K562 (cell line): ENCODE results near the gene CPT1A. TPM values are rescaled to one million over a fixed set of nuclear protein-coding genes. Genes with fewer than 3 reads are reported as not detected.

Experiments
- ARHGAP35 ChIP-seq: fragments of 450-650 bp; IDR thresholded peaks from 2 replicates; pipeline ENCODE4 v1.6.1; 2018; ENCODE audit not compliant: partially characterized antibody
- CHD1 ChIP-seq: fragments of 200-600 bp; sonication (generic); IDR thresholded peaks from one replicate; pipeline ENCODE4 v1.6.1; 2012; ENCODE audit warnings: mild to moderate bottlenecking, moderate library complexity, low read length, inconsistent platforms
- DNMT1 ChIP-seq: fragments of 450-650 bp; IDR thresholded peaks from 2 replicates; pipeline ENCODE4 v1.6.1; 2016; ENCODE audit warnings: antibody characterized with exemption, mild to moderate bottlenecking
- ELF2 ChIP-seq: fragments of 250-450 bp; sonication (Bioruptor Pico); IDR thresholded peaks from 2 replicates; pipeline ENCODE4 v1.5.0; 2021; ENCODE audit warnings: mild to moderate bottlenecking
- HDGF ChIP-seq: fragments of 450-650 bp; IDR thresholded peaks from 2 replicates; pipeline ENCODE4 v1.6.1; 2016
- KDM1A ChIP-seq, 2 experiments: fragments of 450-650 bp; IDR thresholded peaks; 2 replicates each; pipeline ENCODE4 v1.6.1; 2016; ENCODE audit warnings: mild to moderate bottlenecking in 2 of 2
- PCBP2 ChIP-seq: fragments of 200-400 bp; formaldehyde crosslinking; IDR thresholded peaks from 2 replicates; pipeline ENCODE4 v1.6.1; 2018; ENCODE audit warnings: low read length, low read depth, mild to moderate bottlenecking, moderate library complexity; ENCODE audit not compliant: poor library complexity, severe bottlenecking
- PKNOX1 ChIP-seq: fragments of 450-650 bp; IDR thresholded peaks from 2 replicates; pipeline ENCODE4 v1.6.1; 2016
- RAD21 ChIP-seq, 2 experiments: fragments of 250-450 bp in 1 of 2; fragments of 450-650 bp in 1 of 2; sonication (Bioruptor Pico) in 1 of 2; formaldehyde crosslinking in 1 of 2; IDR thresholded peaks in 1 of 2; conservative IDR thresholded peaks in 1 of 2; 2 replicates each; pipeline versions ENCODE4 v1.4.0 to v1.8.0; 2020 to 2022; ENCODE audit warnings: mild to moderate bottlenecking in 2 of 2, moderate library complexity in 1 of 2
- SNAPC5 ChIP-seq: fragments of 250-450 bp; sonication (Bioruptor Pico); IDR thresholded peaks from 2 replicates; pipeline ENCODE4 v1.8.0; 2021; ENCODE audit warnings: moderate library complexity, mild to moderate bottlenecking, inconsistent platforms
- SPI1 ChIP-seq: IDR thresholded peaks from 2 replicates; pipeline ENCODE4 v1.6.1; 2011; ENCODE audit warnings: low read depth, low read length, control low read depth, borderline replicate concordance
- TAL1 ChIP-seq: fragments of 450-650 bp; IDR thresholded peaks from 2 replicates; pipeline ENCODE4 v1.6.1; 2016; ENCODE audit warnings: mild to moderate bottlenecking
- TFAP4 ChIP-seq: sonication (generic); formaldehyde crosslinking; IDR thresholded peaks from 2 replicates; pipeline ENCODE4 v1.8.0; 2022; ENCODE audit warnings: missing genetic modification reagents, mild to moderate bottlenecking, moderate library complexity, borderline replicate concordance
- ZNF609 ChIP-seq: sonication (generic); formaldehyde crosslinking; IDR thresholded peaks from 2 replicates; pipeline ENCODE4 v1.8.1; 2023; ENCODE audit warnings: missing genetic modification reagents, mild to moderate bottlenecking, borderline replicate concordance
- polyA plus RNA-seq, 8 experiments: library from polyadenylated mRNA; depleted of rRNA in 4 of 8; stranded (reverse) in 5 of 8; unstranded in 3 of 8; fragments of >200 nt; fragmentation: Nextera tagmentation in 2 of 8; fragmentation: Illumina TruSeq in 1 of 8; extraction: Ambion mirVana in 2 of 8; extraction: Trizol in 1 of 8; gene quantifications; 2 replicates each; pipeline versions ENCODE4 v1.2.1 to v1.2.3, GENCODE V29; 2011 to 2014; ENCODE audit warnings: inconsistent platforms in 1 of 8, missing spikeins in 1 of 8
- total RNA-seq, 7 experiments: library from RNA; depleted of rRNA in 6 of 7; stranded (reverse); fragments of >200 nt in 6 of 7; fragmentation: Illumina TruSeq in 2 of 7; extraction: Trizol in 2 of 7; gene quantifications; 2 replicates each; pipeline versions ENCODE4 v1.2.1 to v1.2.3, GENCODE V29; 2011 to 2021; ENCODE audit warnings: low replicate concordance in 1 of 7
- TF ChIP-seq, protein P1 (sequence below): sonication (generic); formaldehyde crosslinking; IDR thresholded peaks from 2 replicates; pipeline ENCODE4 v1.9.0; 2022; ENCODE audit warnings: mild to moderate bottlenecking, missing genetic modification reagents
- TF ChIP-seq, protein P2 (sequence below): fragments of 200-800 bp; sonication (Bioruptor generic); IDR thresholded peaks from 2 replicates; pipeline ENCODE4 v1.6.1; 2017; ENCODE audit warnings: missing genetic modification characterization, missing compliant biosample characterization

CPT1A gene
- total and polyA plus RNA-seq, 9 of the 15 experiments (the other 6 are each of a cell fraction or from before 2014, with no cell fraction given): 2.6 to 29.1 (median 12.3) TPM

GRCh38 chr11:68839054-68839865, 2.5 kb downstream of the CPT1A start (continued):
- TF ChIP-seq, protein P1, sequence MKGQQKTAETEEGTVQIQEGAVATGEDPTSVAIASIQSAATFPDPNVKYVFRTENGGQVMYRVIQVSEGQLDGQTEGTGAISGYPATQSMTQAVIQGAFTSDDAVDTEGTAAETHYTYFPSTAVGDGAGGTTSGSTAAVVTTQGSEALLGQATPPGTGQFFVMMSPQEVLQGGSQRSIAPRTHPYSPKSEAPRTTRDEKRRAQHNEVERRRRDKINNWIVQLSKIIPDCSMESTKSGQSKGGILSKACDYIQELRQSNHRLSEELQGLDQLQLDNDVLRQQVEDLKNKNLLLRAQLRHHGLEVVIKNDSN (CRISPR knock-in tag): peak; percentile 99
- TF ChIP-seq DNMT1 (no peak), CHD1 (no peak), SNAPC5 (CRISPR knock-in tag) (no peak), PCBP2 (no peak), ARHGAP35 (no peak), PKNOX1 (peak; percentile 57), ZNF609 (CRISPR knock-in tag) (no peak), TAL1 (no peak), HDGF (no peak), ELF2 (CRISPR knock-in tag) (no peak), SPI1 (no peak), RAD21 (CRISPR knock-in tag; conservative IDR thresholded peaks at IDR 0.05 in 1 of 2, IDR thresholded peaks at IDR 0.05 in 1 of 2) (no peak), TFAP4 (peak; percentile 92), KDM1A (IDR thresholded peaks at IDR 0.05) (no peak)
- TF ChIP-seq, protein P2, sequence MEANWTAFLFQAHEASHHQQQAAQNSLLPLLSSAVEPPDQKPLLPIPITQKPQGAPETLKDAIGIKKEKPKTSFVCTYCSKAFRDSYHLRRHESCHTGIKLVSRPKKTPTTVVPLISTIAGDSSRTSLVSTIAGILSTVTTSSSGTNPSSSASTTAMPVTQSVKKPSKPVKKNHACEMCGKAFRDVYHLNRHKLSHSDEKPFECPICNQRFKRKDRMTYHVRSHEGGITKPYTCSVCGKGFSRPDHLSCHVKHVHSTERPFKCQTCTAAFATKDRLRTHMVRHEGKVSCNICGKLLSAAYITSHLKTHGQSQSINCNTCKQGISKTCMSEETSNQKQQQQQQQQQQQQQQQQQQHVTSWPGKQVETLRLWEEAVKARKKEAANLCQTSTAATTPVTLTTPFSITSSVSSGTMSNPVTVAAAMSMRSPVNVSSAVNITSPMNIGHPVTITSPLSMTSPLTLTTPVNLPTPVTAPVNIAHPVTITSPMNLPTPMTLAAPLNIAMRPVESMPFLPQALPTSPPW (CRISPR knock-in tag): peak; percentile 94
